HG02852 (cell line): Measurements from ENCODE around the gene MRPL38.

ENCODE experiments used
- ATAC-seq: cut with Tn5 transposase; IDR thresholded peaks from one replicate; pipeline ENCODE4 v1.9.1; 2021; ENCODE audit warnings: mild to moderate bottlenecking, moderate library complexity; ENCODE audit not compliant: unreplicated experiment

The MRPL38 gene

GRCh38 chr17:75904749-75905521, at the start of gene MRPL38:
TSS of gene MRPL38 (minus strand) at chr17:75904884. CDS start at chr17:75904875, 9 bp downstream.
- ATAC-seq = peak; percentile 92

- ATAC-seq = no peak
Measured at GRCh38 chr17:75950855-75951554, 46.3 kb upstream of the MRPL38 start.

GRCh38 chr17:75950421-75950820, 45.7 kb upstream of the MRPL38 start:
- no peak for ATAC-seq

GRCh38 chr17:75945211-75945610, 40.5 kb upstream of the MRPL38 start:
- no peak for ATAC-seq

- ATAC-seq = no peak
Measured at GRCh38 chr17:75943491-75943890, 38.8 kb upstream of the MRPL38 start.

GRCh38 chr17:75942473-75942872, 37.8 kb upstream of the MRPL38 start:
- no peak for ATAC-seq

GRCh38 chr17:75941442-75941819, 36.7 kb upstream of the MRPL38 start:
- no peak for ATAC-seq

- ATAC-seq = peak; percentile 95
Measured at GRCh38 chr17:75940727-75941441, 36.2 kb upstream of the MRPL38 start, which contains the start of gene FBF1. TSS of gene FBF1 (minus strand) at chr17:75941042. CDS start at chr17:75938149, 2,893 bp downstream.

GRCh38 chr17:75937652-75938051, 33.0 kb upstream of the MRPL38 start:
- no peak for ATAC-seq

- ATAC-seq = no peak
Measured at GRCh38 chr17:75933808-75934207, 29.1 kb upstream of the MRPL38 start.

GRCh38 chr17:75932852-75933251, 28.2 kb upstream of the MRPL38 start:
- ATAC-seq = no peak

GRCh38 chr17:75931062-75931461, 26.4 kb upstream of the MRPL38 start:
- ATAC-seq = no peak

GRCh38 chr17:75927286-75927922, 22.7 kb upstream of the MRPL38 start:
- no peak for ATAC-seq

GRCh38 chr17:75926456-75926855, 21.8 kb upstream of the MRPL38 start:
- no peak for ATAC-seq

GRCh38 chr17:75925912-75926311, 21.2 kb upstream of the MRPL38 start:
- ATAC-seq = no peak

GRCh38 chr17:75925103-75925502, 20.4 kb upstream of the MRPL38 start:
- ATAC-seq = no peak

- no peak for ATAC-seq
Measured at GRCh38 chr17:75922963-75923874, 18.5 kb upstream of the MRPL38 start.

GRCh38 chr17:75922173-75922961, 17.7 kb upstream of the MRPL38 start:
- ATAC-seq = no peak

GRCh38 chr17:75921596-75921995, 16.9 kb upstream of the MRPL38 start:
- ATAC-seq = no peak
